ENCODE measurements around the gene ABCG4. TPM values are rescaled to one million over a fixed set of nuclear protein-coding genes. Genes with fewer than 3 reads are reported as not detected.

ABCG4 gene
- total RNA-seq, 6 donors from 2014 or later, result 0.06 to 0.78 TPM; not detected in 4

GRCh38 chr11:119114351-119114750 lies 34.5 kb upstream of the ABCG4 start:
- H3K4me3 ChIP-seq, result no peak overlapping the region
- ATAC-seq (ENCODE audit: low FRiP score in 2 of 2) (no peak), DNase-seq (no peak)
- TF ChIP-seq CTCF (IDR thresholded peaks at IDR 0.05), result no peak
- no peak for TF ChIP-seq POLR2A (IDR thresholded peaks at IDR 0.05)
- TF ChIP-seq EP300 (IDR thresholded peaks at IDR 0.05), result no peak
- no peak for TF ChIP-seq POLR2AphosphoS5 (IDR thresholded peaks at IDR 0.05)
- H3K4me1 ChIP-seq, result peaks cover under 1 to 14% (median 2%) of the 10 kb centered on the region in 4 donors
- peak overlapping the region in 1 of 4 donors; percentile 0 for H3K27ac ChIP-seq
- H3K36me3 ChIP-seq, result peaks cover 22 to 69% (median 50%) of the 10 kb centered on the region in 4 donors
- WGBS, 2 donors, result 73 to 84% methylated on average over 5 of the region's 5 CpGs
- no peaks in the 10 kb centered on the region for H3K9me3 ChIP-seq
- H3K27me3 ChIP-seq, result no peaks in the 10 kb centered on the region

GRCh38 chr11:119115484-119116234 lies 33.2 kb upstream of the ABCG4 start:
- 60 to 65% methylated on average over 24 of the region's 24 CpGs for whole genome bisulfite sequencing, 2 donors
- Histone ChIP-seq H3K4me3 (peak overlapping the region in 3 of 4 donors; percentile 6 to 35 (median 18)), H3K4me1 (peaks cover 2 to 6% (median 3%) of the 10 kb centered on the region in 4 donors), H3K9me3 (no peaks in the 10 kb centered on the region), H3K36me3 (peaks cover 22 to 62% (median 47%) of the 10 kb centered on the region in 4 donors), H3K27ac (peak overlapping the region; percentile 49 to 83 (median 74)), H3K27me3 (no peaks in the 10 kb centered on the region)
- TF ChIP-seq POLR2AphosphoS5 (IDR thresholded peaks at IDR 0.05), result no peak
- TF ChIP-seq POLR2A (IDR thresholded peaks at IDR 0.05), result peak in 1 of 4 donors; percentile 37
- ATAC-seq (ENCODE audit: low FRiP score in 2 of 2) (peak in 1 of 2 donors; percentile 83), DNase-seq (peak in 1 of 2 donors; percentile 69)

GRCh38 chr11:119116235-119116594 lies 32.6 kb upstream of the ABCG4 start:
- TF ChIP-seq POLR2AphosphoS5 (IDR thresholded peaks at IDR 0.05), result no peak
- TF ChIP-seq EP300 (IDR thresholded peaks at IDR 0.05), result no peak
- no peak for TF ChIP-seq POLR2A (IDR thresholded peaks at IDR 0.05)
- TF ChIP-seq CTCF (IDR thresholded peaks at IDR 0.05), result no peak
- H3K4me1 ChIP-seq, result peaks cover 4 to 9% (median 6%) of the 10 kb centered on the region in 4 donors
- H3K9me3 ChIP-seq, result no peaks in the 10 kb centered on the region
- DNase-seq (no peak), ATAC-seq (ENCODE audit: low FRiP score in 2 of 2) (no peak)
- no peaks in the 10 kb centered on the region for H3K27me3 ChIP-seq
- peaks cover 17 to 56% (median 43%) of the 10 kb centered on the region in 4 donors for H3K36me3 ChIP-seq
- peak overlapping the region in 2 of 4 donors; percentile 18 to 35 for H3K4me3 ChIP-seq
- H3K27ac ChIP-seq, result peak overlapping the region; percentile 49 to 83 (median 74)
- 85 to 91% methylated on average over 10 of the region's 10 CpGs for WGBS, 2 donors

- H3K27me3 ChIP-seq, result no peaks in the 10 kb centered on the region
- no peak for DNase-seq
- H3K4me1 ChIP-seq, result peaks cover 4 to 9% (median 6%) of the 10 kb centered on the region in 4 donors
- no peak for TF ChIP-seq POLR2AphosphoS5 (IDR thresholded peaks at IDR 0.05)
- no peak for TF ChIP-seq EP300 (IDR thresholded peaks at IDR 0.05)
- TF ChIP-seq CTCF (IDR thresholded peaks at IDR 0.05), result no peak
- peaks cover 15 to 52% (median 40%) of the 10 kb centered on the region in 4 donors for H3K36me3 ChIP-seq
- H3K9me3 ChIP-seq, result no peaks in the 10 kb centered on the region
- H3K4me3 ChIP-seq, result no peak overlapping the region
- H3K27ac ChIP-seq, result peak overlapping the region in 3 of 4 donors; percentile 72 to 83 (median 77)
- WGBS, 2 donors, result 75 to 82% methylated on average over 5 of the region's 5 CpGs
- ATAC-seq (ENCODE audit: low FRiP score in 2 of 2), result no peak
Measured at GRCh38 chr11:119116601-119117000, 32.3 kb upstream of the ABCG4 start.

- H3K4me3 ChIP-seq, result no peak overlapping the region
- H3K27me3 ChIP-seq, result no peaks in the 10 kb centered on the region
- H3K36me3 ChIP-seq, result peaks cover 10 to 47% (median 35%) of the 10 kb centered on the region in 4 donors
- no peaks in the 10 kb centered on the region for H3K9me3 ChIP-seq
- DNase-seq, result no peak
- 91 to 94% methylated on average over 3 of the region's 3 CpGs for WGBS, 2 donors
- TF ChIP-seq POLR2A (IDR thresholded peaks at IDR 0.05) (no peak), EP300 (IDR thresholded peaks at IDR 0.05) (no peak), CTCF (IDR thresholded peaks at IDR 0.05) (no peak), POLR2AphosphoS5 (IDR thresholded peaks at IDR 0.05) (no peak)
- peak overlapping the region in 2 of 4 donors; percentile 77 to 83 for H3K27ac ChIP-seq
- ATAC-seq (ENCODE audit: low FRiP score in 2 of 2), result no peak
- peaks cover 6 to 13% (median 8%) of the 10 kb centered on the region in 4 donors for H3K4me1 ChIP-seq
Measured at GRCh38 chr11:119117004-119117706, 31.7 kb upstream of the ABCG4 start.
